HG03045 (cell line): ENCODE measurements around the gene TPRG1L.
A peak's percentile ranks its signal among the peaks of the same experiment; 100 is the strongest.

Experiments
- ATAC-seq: cut with Tn5 transposase; IDR thresholded peaks from one replicate; pipeline ENCODE4 v1.9.1; 2021; ENCODE audit warnings: mild to moderate bottlenecking, moderate library complexity; ENCODE audit not compliant: unreplicated experiment

Gene TPRG1L

DNA sequence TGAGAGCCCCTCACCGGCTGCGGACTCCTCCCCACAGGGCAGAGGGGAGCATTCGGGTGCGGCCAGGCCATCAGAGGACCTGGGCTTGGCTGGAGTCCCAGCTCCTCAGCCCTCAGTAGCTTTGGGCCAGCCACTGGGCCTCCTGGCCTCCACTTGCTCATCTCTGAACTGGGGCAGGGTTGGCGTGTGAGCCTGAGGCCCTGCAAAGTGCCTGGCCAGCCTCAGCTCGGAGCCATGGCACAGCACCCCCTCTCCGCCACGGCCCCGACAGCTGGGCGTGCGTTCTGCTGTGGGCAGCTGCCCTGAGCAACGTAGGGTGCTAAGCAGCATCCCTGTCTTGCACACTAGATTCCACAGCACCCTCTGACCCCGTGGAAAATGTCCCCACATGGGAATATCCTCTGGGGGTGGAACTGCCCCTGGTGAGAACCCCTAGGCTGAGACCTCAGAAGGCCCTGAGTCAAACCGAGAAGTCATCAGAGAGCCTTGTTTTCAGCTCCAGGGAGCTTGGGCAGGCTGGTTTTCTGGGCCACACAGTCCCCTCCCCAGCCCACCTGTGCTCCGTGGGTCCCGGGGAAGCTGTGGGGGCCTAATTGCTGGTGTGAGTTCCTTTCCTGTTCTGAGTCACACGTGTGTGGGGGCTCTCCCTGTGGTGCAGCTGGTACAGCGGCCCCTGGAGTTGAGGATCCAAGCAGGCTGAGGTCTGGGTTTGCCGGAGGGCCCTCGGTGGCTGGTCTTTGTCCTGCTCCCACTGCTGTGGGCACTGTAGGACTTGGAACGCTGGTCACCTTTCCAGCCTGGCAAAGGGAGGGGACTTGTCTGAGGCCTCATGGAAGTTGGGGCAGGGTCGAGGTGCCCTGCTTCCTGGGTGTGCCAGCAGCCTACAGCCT is 52.0 kb downstream of the TPRG1L start:
- ATAC-seq = peak; percentile 64

- ATAC-seq = no peak
Measured at GRCh38 chr1:3677484-3677883, 52.7 kb downstream of the TPRG1L start.

- no peak for ATAC-seq
Measured at GRCh38 chr1:3678361-3679097, 53.7 kb downstream of the TPRG1L start.

DNA sequence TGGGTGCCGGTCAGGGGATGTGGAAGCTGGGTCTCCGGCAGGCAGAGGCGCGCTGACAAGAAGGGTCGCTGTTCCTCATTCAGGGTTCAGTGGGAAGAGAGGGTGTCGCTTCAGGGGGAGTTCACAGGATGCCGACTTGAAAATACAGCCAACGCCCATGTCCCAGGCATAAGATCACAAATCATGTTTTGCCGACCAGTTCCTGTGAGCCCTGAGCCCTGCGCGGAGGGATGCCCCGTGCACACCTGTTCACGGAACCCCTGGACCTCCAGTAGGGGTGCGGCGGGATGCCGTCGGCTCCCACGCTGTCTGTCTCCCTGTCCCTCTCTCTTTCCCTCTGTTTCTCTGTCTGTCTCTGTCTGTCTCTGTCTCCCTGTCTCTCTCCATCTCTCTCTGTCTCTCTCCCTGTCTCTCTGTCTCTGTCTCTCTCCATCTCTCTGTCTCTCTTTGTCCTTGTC is 54.3 kb downstream of the TPRG1L start:
- ATAC-seq = no peak
